Measurements from ENCODE around the gene RAPGEF3. TPM values are rescaled to one million over a fixed set of nuclear protein-coding genes. Genes with fewer than 3 reads are reported as not detected.

The RAPGEF3 gene
- total RNA-seq, 6 donors from 2014 or later = 19.0 to 94.0 (median 52.1) TPM

DNA sequence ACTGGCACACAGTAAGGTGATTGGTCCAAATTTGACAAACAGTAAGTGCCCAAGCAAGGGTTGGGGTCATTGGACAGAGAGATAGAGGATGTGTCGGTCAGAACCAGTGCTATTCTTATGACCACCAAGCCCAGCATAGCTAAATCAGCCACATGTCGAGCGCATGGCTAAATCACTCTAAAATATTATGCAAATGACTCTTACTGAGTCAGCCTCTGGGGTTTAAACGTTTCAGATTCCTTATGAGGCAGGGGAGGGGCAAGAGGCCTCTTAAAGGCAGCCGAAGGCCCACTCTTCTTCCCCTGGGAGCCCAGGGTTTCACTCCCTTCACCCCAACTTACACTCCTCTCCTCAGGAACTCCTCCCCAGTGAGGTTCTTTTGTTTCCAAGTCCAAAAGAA, 32.8 kb downstream of the RAPGEF3 start:
- Histone ChIP-seq H3K4me1 (peaks cover 0 to 17% (median 5%) of the 10 kb centered on the region in 4 donors), H3K4me3 (no peak overlapping the region), H3K9me3 (no peaks in the 10 kb centered on the region), H3K36me3 (no peaks in the 10 kb centered on the region), H3K27ac (no peak overlapping the region), H3K27me3 (no peaks in the 10 kb centered on the region)
- ATAC-seq (ENCODE audit: low FRiP score in 2 of 2) (no peak), DNase-seq (no peak)
- TF ChIP-seq POLR2A (IDR thresholded peaks at IDR 0.05) = no peak
- no peak for TF ChIP-seq POLR2AphosphoS5 (IDR thresholded peaks at IDR 0.05)
- TF ChIP-seq, protein P1, sequence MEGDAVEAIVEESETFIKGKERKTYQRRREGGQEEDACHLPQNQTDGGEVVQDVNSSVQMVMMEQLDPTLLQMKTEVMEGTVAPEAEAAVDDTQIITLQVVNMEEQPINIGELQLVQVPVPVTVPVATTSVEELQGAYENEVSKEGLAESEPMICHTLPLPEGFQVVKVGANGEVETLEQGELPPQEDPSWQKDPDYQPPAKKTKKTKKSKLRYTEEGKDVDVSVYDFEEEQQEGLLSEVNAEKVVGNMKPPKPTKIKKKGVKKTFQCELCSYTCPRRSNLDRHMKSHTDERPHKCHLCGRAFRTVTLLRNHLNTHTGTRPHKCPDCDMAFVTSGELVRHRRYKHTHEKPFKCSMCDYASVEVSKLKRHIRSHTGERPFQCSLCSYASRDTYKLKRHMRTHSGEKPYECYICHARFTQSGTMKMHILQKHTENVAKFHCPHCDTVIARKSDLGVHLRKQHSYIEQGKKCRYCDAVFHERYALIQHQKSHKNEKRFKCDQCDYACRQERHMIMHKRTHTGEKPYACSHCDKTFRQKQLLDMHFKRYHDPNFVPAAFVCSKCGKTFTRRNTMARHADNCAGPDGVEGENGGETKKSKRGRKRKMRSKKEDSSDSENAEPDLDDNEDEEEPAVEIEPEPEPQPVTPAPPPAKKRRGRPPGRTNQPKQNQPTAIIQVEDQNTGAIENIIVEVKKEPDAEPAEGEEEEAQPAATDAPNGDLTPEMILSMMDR (IDR thresholded peaks at IDR 0.05) = no peak
- TF ChIP-seq EP300 (IDR thresholded peaks at IDR 0.05) = no peak
- 56 to 64% methylated on average over 5 of the region's 5 CpGs for WGBS, 2 donors

DNA sequence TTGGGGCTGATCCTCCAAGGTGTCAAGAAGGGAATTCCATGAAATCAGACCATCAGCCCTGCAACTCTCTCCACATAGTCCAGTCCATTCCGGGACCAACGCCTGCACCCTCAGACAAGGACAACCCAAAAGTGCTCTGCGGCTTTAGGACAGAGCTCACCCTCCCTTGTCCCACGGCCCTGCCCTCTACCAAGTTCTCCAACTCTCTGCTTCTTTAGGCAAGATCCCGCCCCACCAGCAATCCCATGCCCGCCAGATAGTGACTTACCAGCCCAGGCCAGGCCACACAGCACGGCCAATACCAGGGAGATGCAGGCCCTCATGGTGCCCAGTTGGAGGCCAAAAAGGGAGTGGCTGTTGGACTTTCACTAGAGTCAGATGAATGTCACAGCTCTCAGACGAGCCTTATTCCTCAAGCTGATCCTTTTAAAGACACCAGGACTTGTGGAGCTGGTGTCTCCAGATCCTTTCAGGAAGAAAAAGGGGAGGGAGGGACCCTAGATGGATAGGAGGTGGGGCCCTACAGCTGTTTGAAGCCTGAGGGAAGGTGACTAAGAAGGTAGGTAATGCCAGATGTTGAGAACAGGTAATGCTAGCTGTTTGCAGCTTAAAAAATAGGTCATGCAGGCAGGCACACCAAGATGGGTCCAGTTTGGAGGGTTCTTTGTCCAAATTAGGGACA, 33.4 kb downstream of the RAPGEF3 start, which contains the start of gene ENDOU:
Gene ENDOU, minus strand, starts transcription at position 400 of the 682 bp plus-strand sequence. Its CDS starts 77 bp downstream, at position 323.
- ATAC-seq (ENCODE audit: low FRiP score in 2 of 2) = no peak
- TF ChIP-seq POLR2AphosphoS5 (IDR thresholded peaks at IDR 0.05) (no peak), POLR2A (IDR thresholded peaks at IDR 0.05) (no peak), EP300 (IDR thresholded peaks at IDR 0.05) (no peak)
- TF ChIP-seq, protein P1 (IDR thresholded peaks at IDR 0.05) = no peak
- Histone ChIP-seq H3K27ac (no peak within 1 kb of the TSS), H3K4me3 (no peak within 1 kb of the TSS), H3K36me3 (no peaks in the 10 kb centered on the region), H3K9me3 (no peaks in the 10 kb centered on the region), H3K27me3 (no peaks in the 10 kb centered on the region), H3K4me1 (peaks cover 0 to 17% (median 2%) of the 10 kb centered on the region in 4 donors)
- WGBS, 2 donors = 85 to 95% methylated on average over 7 to 8 of the region's 8 CpGs
- no peak for DNase-seq

DNA sequence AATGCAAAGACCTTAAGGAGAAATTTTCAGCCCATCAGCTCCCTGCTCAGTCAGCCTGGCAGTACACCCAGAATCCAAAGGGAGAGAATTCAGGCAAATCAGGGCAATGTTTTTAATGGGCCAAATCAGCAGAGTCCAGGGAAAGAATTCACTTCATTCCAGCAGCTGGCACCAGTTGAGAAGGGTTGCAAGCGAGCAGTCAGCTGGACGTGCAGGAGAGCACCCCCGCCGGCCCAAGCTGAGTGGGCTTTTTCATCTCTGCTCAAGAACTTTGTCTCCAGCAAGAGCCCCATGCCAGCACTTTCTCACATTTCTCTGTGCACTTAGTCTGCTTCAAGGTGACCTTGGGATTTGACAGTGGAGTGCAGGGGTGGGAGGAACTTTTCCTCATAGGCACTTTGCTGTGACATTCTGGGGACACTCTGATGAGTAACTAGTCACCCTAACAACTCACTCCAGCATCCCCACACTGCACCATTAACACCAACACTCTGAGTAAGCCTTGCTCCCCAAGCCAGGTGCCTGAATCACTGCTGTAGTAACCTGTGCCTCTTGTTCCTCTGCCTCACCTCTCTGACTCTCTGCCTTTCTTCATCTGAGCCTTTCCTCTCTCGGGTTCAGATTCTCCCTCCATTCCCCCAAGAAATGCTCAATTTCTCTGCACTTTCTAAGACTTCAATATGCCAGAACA, 35.6 kb downstream of the RAPGEF3 start:
- no peak overlapping the region for H3K27ac ChIP-seq
- H3K4me3 ChIP-seq = no peak overlapping the region
- H3K27me3 ChIP-seq = no peaks in the 10 kb centered on the region
- DNase-seq (peak in 1 of 2 donors; percentile 16), ATAC-seq (ENCODE audit: low FRiP score in 2 of 2) (no peak)
- no peaks in the 10 kb centered on the region for H3K9me3 ChIP-seq
- TF ChIP-seq, protein P1 (IDR thresholded peaks at IDR 0.05) = no peak
- TF ChIP-seq POLR2AphosphoS5 (IDR thresholded peaks at IDR 0.05) = no peak
- TF ChIP-seq POLR2A (IDR thresholded peaks at IDR 0.05) = no peak
- TF ChIP-seq EP300 (IDR thresholded peaks at IDR 0.05) = no peak
- no peaks in the 10 kb centered on the region for H3K36me3 ChIP-seq
- peaks cover 5 to 19% (median 7%) of the 10 kb centered on the region in 4 donors for H3K4me1 ChIP-seq
- 88 to 98% methylated on average over 3 to 5 of the region's 5 CpGs for WGBS, 2 donors

DNA sequence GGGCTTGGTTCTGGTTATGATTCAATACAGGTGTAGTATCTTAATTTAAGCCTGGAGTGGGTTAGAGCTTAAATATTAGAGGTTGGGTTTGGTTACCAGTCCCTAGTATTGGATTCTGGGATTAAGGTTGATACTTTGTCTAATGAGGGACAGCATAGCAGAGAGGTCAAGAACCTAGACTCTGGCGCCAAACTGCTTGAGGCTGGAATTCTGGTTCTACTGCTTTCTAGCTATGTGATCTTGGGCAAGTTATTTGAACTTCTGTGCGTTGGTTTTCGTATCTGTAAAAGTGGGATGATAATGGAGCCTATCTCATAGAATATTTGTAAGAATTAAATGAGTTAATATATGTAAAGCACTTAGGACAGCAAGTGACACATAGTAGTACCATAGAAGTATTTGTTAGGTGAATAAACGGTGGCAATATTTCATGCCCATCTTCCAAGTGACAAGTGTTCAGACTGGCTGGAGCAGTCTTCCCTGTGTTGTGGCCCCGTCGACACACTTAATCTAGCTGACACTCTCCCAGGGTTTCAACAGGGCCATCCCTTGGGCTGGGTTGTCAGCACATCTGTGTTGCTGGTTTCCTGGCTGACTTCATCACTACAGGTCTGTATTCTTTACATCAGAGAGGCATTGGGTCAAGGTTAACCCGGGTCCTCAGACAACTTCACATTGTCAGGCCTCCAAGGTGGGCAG, 36.4 kb downstream of the RAPGEF3 start:
- TF ChIP-seq POLR2AphosphoS5 (IDR thresholded peaks at IDR 0.05) = no peak
- TF ChIP-seq, protein P1 (IDR thresholded peaks at IDR 0.05) = no peak
- ATAC-seq (ENCODE audit: low FRiP score in 2 of 2) (no peak), DNase-seq (peak in 1 of 2 donors; percentile 60)
- 65 to 85% methylated on average over 6 to 7 of the region's 7 CpGs for WGBS, 2 donors
- Histone ChIP-seq H3K4me3 (no peak overlapping the region), H3K9me3 (no peaks in the 10 kb centered on the region), H3K27me3 (no peaks in the 10 kb centered on the region), H3K36me3 (no peaks in the 10 kb centered on the region), H3K4me1 (peaks cover 13 to 27% (median 14%) of the 10 kb centered on the region in 4 donors), H3K27ac (no peak overlapping the region)

All from upper lobe of left lung (tissue), 6 donors.